ENCODE data around the gene TNFSF8.

The TNFSF8 gene

GRCh38 chr9:114935119-114935518, 4.7 kb upstream of the TNFSF8 start:
- DNase-seq: no peak

- DNase-seq: no peak
Measured at GRCh38 chr9:114932502-114932901, 2.1 kb upstream of the TNFSF8 start.

GRCh38 chr9:114931407-114931806, 1.0 kb upstream of the TNFSF8 start:
- DNase-seq: no peak

- no peak for DNase-seq
Measured at GRCh38 chr9:114929201-114929600, 1.2 kb downstream of the TNFSF8 start.

GRCh38 chr9:114928671-114929070, 1.7 kb downstream of the TNFSF8 start:
- DNase-seq: no peak

GRCh38 chr9:114928136-114928535, 2.3 kb downstream of the TNFSF8 start:
- no peak for DNase-seq

GRCh38 chr9:114925672-114926071, 4.7 kb downstream of the TNFSF8 start:
- DNase-seq: no peak

- no peak for DNase-seq
Measured at GRCh38 chr9:114925039-114925438, 5.4 kb downstream of the TNFSF8 start.

GRCh38 chr9:114924327-114924726, 6.1 kb downstream of the TNFSF8 start:
- no peak for DNase-seq

GRCh38 chr9:114923918-114924317, 6.5 kb downstream of the TNFSF8 start:
- no peak for DNase-seq

GRCh38 chr9:114921171-114921570, 9.2 kb downstream of the TNFSF8 start:
- DNase-seq: no peak

- DNase-seq: no peak
Measured at GRCh38 chr9:114919611-114920010, 10.8 kb downstream of the TNFSF8 start.

GRCh38 chr9:114916481-114916880, 13.9 kb downstream of the TNFSF8 start:
- DNase-seq: no peak

GRCh38 chr9:114914139-114914538, 16.3 kb downstream of the TNFSF8 start:
- DNase-seq: no peak

- DNase-seq: no peak
Measured at GRCh38 chr9:114913656-114914055, 16.7 kb downstream of the TNFSF8 start.

- no peak for DNase-seq
Measured at GRCh38 chr9:114913217-114913616, 17.2 kb downstream of the TNFSF8 start.

GRCh38 chr9:114911167-114911821, 19.1 kb downstream of the TNFSF8 start:
- DNase-seq: no peak

- DNase-seq: no peak
Measured at GRCh38 chr9:114910541-114910940, 19.9 kb downstream of the TNFSF8 start.

GRCh38 chr9:114909661-114910060, 20.7 kb downstream of the TNFSF8 start:
- no peak for DNase-seq

GRCh38 chr9:114908805-114909448, 21.5 kb downstream of the TNFSF8 start:
- no peak for DNase-seq

GRCh38 chr9:114908104-114908622, 22.2 kb downstream of the TNFSF8 start:
- DNase-seq: no peak

GRCh38 chr9:114906922-114907571, 23.3 kb downstream of the TNFSF8 start:
- no peak for DNase-seq

- no peak for DNase-seq
Measured at GRCh38 chr9:114905170-114905940, 25.0 kb downstream of the TNFSF8 start.

Measured in activated effector memory CD4-positive, alpha-beta T cell treated with Interleukin-2 at 50 U/mL for 16 hours (primary cell).